ENCODE measurements around the gene PARD3.

DNA sequence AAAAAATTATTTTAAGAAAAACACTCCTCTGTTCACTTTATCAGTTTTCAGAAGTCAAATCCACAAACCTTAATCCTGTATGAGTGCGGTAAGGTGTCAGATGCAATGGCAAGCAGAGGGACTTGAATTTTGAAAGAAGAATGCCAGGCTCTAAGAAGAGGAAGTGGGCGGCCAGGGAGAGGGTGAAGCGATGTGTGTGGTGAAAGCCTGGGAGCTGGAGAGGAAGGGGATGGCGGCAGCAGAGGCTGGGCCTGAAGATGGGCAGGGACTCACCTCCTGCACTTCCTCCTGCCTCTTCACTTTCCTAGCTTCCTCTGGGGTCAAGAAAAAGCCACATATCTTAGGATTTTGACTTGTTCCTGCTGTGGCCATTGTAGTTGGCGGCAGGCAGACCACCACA is 609.6 kb downstream of the PARD3 start:
- TF ChIP-seq, protein P1, sequence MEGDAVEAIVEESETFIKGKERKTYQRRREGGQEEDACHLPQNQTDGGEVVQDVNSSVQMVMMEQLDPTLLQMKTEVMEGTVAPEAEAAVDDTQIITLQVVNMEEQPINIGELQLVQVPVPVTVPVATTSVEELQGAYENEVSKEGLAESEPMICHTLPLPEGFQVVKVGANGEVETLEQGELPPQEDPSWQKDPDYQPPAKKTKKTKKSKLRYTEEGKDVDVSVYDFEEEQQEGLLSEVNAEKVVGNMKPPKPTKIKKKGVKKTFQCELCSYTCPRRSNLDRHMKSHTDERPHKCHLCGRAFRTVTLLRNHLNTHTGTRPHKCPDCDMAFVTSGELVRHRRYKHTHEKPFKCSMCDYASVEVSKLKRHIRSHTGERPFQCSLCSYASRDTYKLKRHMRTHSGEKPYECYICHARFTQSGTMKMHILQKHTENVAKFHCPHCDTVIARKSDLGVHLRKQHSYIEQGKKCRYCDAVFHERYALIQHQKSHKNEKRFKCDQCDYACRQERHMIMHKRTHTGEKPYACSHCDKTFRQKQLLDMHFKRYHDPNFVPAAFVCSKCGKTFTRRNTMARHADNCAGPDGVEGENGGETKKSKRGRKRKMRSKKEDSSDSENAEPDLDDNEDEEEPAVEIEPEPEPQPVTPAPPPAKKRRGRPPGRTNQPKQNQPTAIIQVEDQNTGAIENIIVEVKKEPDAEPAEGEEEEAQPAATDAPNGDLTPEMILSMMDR (IDR thresholded peaks at IDR 0.05) = no peak
- no peak for TF ChIP-seq POLR2AphosphoS5 (IDR thresholded peaks at IDR 0.05)
